Measurements from ENCODE around the gene SCGB3A1.

DNA sequence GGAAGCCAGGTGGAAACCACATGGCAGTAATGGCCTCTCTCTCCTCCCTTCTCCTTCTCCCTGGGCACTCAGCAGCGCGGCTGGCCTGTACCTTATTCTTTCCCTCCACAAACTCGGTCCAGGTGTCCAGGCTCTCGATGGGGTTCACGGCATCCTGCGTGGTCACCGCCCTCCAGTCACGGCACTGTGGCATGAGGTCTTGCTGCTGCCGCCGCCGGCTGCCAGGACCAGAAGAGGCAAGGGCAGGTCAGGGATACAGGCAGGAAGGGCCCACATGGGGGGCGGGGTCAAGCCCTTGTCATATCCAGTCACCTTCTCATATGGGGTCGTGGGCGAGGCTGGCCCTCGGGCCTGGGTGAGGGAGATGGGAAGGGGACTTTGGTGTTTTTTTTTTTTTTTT is 32.5 kb upstream of the SCGB3A1 start:
- TF ChIP-seq EZH2 (IDR thresholded peaks at IDR 0.05; ENCODE audit: insufficient read depth, poor library complexity, severe bottlenecking) = no peak
- TF ChIP-seq EZH2phosphoT487 (IDR thresholded peaks at IDR 0.05; ENCODE audit: insufficient read depth, low read depth) = no peak

Measured in GM23248 (cell line).